Hepatocyte (in vitro differentiated cells): ENCODE data around the gene ZPBP2.

Experiments
- CTCF ChIP-seq: fragments of 200-600 bp; sonication (generic); IDR thresholded peaks from 2 replicates; pipeline ENCODE4 v1.5.1; 2016; ENCODE audit warnings: antibody characterized with exemption, mild to moderate bottlenecking; ENCODE audit not compliant: poor library complexity
- EZH2 ChIP-seq: fragments of 200-600 bp; sonication (generic); IDR thresholded peaks from 2 replicates; pipeline ENCODE4 v1.6.1; 2016; ENCODE audit warnings: antibody characterized with exemption, mild to moderate bottlenecking, borderline replicate concordance

- TF ChIP-seq CTCF = no peak
- TF ChIP-seq EZH2 = no peak
These were observed at the start of gene ZPBP2 for GRCh38 chr17:39867880-39868553.
